ENCODE measurements around the gene PJVK. TPM values are rescaled to one million over a fixed set of nuclear protein-coding genes. Genes with fewer than 3 reads are reported as not detected.
"Not testable (repeated sequence)": the region's sequence is repeated elsewhere in the genome, so short reads cannot be mapped to it uniquely, and the experiment has no call there.

PJVK gene
- total and polyA plus RNA-seq, 2 donors (not counting 3 experiments of a cell fraction or from before 2014, with no cell fraction given): 1.3 to 1.4 TPM

DNA sequence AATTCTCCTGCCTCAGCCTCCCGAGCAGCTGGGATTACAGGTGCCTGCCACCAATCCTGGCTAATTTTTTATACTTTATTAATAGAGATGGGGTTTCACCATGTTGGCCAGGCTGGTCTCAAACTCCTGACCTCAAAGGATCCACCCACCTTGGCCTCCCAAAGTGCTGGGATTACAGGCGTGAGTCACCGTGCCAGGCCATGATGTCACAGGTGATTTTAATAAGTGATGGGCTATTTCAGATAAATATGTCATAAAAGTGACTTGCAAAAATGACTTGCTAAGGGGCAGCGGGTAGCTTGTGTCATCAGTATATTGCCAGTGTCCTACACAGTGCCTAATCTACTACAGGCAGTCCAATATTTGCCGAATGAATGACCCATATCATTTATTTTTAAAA, 20.1 kb downstream of the PJVK start:
- H3K9me1 ChIP-seq (replicated peaks; ENCODE audit: control insufficient read depth, extremely low read depth, insufficient read depth, low read length); H3K9ac ChIP-seq (replicated peaks; ENCODE audit: extremely low read depth, insufficient read depth, low read length); H3K9me3 ChIP-seq (replicated peaks; ENCODE audit: control insufficient read depth, insufficient read depth, low read length); H3K4me1 ChIP-seq (ENCODE audit: control insufficient read depth, extremely low read depth, insufficient read depth, low read length); FAIRE-seq; BruUV-seq (replicated peaks); H3K36me3 ChIP-seq (ENCODE audit: control insufficient read depth in 2 of 2, extremely low read depth in 1 of 2, insufficient read depth in 2 of 2, low read length in 2 of 2); H3K4me3 ChIP-seq (replicated peaks in 1 of 3; ENCODE audit: insufficient read depth in 1 of 3, low read depth in 1 of 3, low read length in 3 of 3); dilution Hi-C loops (cut with MboI; ENCODE audit: extremely low pct_ligation_motif_present, low sequenced_read_pairs); DNase-seq (ENCODE audit: low read depth, low spot score); intact Hi-C loops (cut with micrococcal nuclease); H2AFZ ChIP-seq (ENCODE audit: low read depth, low read length); H3K27ac ChIP-seq (ENCODE audit: insufficient read depth, low read depth, low read length); H3K27me3 ChIP-seq (ENCODE audit: control insufficient read depth in 2 of 2, insufficient read depth in 2 of 2, low read length in 2 of 2); POLR2A ChIA-PET; H4K20me1 ChIP-seq (replicated peaks; ENCODE audit: control insufficient read depth, extremely low read depth, insufficient read depth, low read length); H3K79me2 ChIP-seq (ENCODE audit: control insufficient read depth, insufficient read depth, low read length); H3K4me2 ChIP-seq (ENCODE audit: insufficient read depth, low read length): not testable (repeated sequence)
- CTCF ChIA-PET: interaction anchor here (0.7 kb wide), 1 partner anchor 57 kb away, joined by 3 read pairs; no protein-coding TSS in a partner anchor

DNA sequence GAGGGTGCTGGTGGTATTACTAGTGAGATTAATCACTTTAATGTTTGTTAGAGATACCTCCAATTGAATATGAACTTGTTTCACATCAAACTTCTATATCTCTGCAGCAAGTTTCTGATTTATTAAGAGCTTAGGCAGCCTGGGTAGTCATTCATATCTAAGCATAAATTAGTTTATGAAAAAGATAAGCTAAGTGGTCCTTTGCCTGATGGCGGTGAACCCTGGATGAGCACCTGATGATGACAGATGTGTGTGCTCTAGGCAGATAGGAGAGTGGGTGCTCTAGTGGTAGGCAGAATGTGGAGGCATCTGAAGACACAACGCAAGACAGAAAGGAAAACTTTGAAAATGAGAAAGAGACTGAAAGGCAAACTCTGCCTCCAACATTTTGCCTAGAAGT, 22.2 kb downstream of the PJVK start:
- BruUV-seq (replicated peaks): no TSS peak
- H3K27ac ChIP-seq (ENCODE audit: insufficient read depth, low read depth, low read length): no peak overlapping the region
- H3K4me3 ChIP-seq (replicated peaks in 1 of 3; ENCODE audit: insufficient read depth in 1 of 3, low read depth in 1 of 3, low read length in 3 of 3): no peak overlapping the region
- FAIRE-seq (no peak), DNase-seq (ENCODE audit: low read depth, low spot score) (no peak)
- dilution Hi-C loops (cut with MboI; ENCODE audit: extremely low pct_ligation_motif_present, low sequenced_read_pairs): no loop called here
- no peaks in the 10 kb centered on the region for H3K9me1 ChIP-seq (replicated peaks; ENCODE audit: control insufficient read depth, extremely low read depth, insufficient read depth, low read length)
- H4K20me1 ChIP-seq (replicated peaks; ENCODE audit: control insufficient read depth, extremely low read depth, insufficient read depth, low read length): no peaks in the 10 kb centered on the region
- no peaks in the 10 kb centered on the region for H3K27me3 ChIP-seq (ENCODE audit: control insufficient read depth in 2 of 2, insufficient read depth in 2 of 2, low read length in 2 of 2)
- H2AFZ ChIP-seq (ENCODE audit: low read depth, low read length): no peak overlapping the region
- peaks cover 8% of the 10 kb centered on the region for H3K4me1 ChIP-seq (ENCODE audit: control insufficient read depth, extremely low read depth, insufficient read depth, low read length)
- H3K9me3 ChIP-seq (replicated peaks; ENCODE audit: control insufficient read depth, insufficient read depth, low read length): no peaks in the 10 kb centered on the region
- CTCF ChIA-PET: interaction anchor here (1.6 kb wide), 1 partner anchor 361 kb away, joined by 3 read pairs; the partner anchor contains the start of gene RBM45
- POLR2A ChIA-PET: no interaction called here
- no peaks in the 10 kb centered on the region for H3K36me3 ChIP-seq (ENCODE audit: control insufficient read depth in 2 of 2, extremely low read depth in 1 of 2, insufficient read depth in 2 of 2, low read length in 2 of 2)
- H3K79me2 ChIP-seq (ENCODE audit: control insufficient read depth, insufficient read depth, low read length): peaks cover 4% of the 10 kb centered on the region
- intact Hi-C loops (cut with micrococcal nuclease): no loop called here
- TF ChIP-seq MYC (IDR thresholded peaks at IDR 0.05; ENCODE audit: low read depth, low read length) (no peak), POLR2A (IDR thresholded peaks at IDR 0.05; ENCODE audit: low read depth, low read length) (no peak), FOS (IDR thresholded peaks at IDR 0.05; ENCODE audit: borderline replicate concordance, insufficient read depth, low read length) (no peak), EZH2 (IDR thresholded peaks at IDR 0.05; ENCODE audit: borderline replicate concordance, low read depth, low read length, severe bottlenecking) (no peak), POLR2AphosphoS5 (IDR thresholded peaks at IDR 0.05; ENCODE audit: insufficient read depth, low read depth, low read length) (no peak), JUN (IDR thresholded peaks at IDR 0.05; ENCODE audit: borderline replicate concordance, insufficient read depth, insufficient read length, low read depth) (no peak), GATA2 (IDR thresholded peaks at IDR 0.05; ENCODE audit: insufficient read depth, insufficient read length, low read depth, low read length) (no peak)
- TF ChIP-seq, protein P1, sequence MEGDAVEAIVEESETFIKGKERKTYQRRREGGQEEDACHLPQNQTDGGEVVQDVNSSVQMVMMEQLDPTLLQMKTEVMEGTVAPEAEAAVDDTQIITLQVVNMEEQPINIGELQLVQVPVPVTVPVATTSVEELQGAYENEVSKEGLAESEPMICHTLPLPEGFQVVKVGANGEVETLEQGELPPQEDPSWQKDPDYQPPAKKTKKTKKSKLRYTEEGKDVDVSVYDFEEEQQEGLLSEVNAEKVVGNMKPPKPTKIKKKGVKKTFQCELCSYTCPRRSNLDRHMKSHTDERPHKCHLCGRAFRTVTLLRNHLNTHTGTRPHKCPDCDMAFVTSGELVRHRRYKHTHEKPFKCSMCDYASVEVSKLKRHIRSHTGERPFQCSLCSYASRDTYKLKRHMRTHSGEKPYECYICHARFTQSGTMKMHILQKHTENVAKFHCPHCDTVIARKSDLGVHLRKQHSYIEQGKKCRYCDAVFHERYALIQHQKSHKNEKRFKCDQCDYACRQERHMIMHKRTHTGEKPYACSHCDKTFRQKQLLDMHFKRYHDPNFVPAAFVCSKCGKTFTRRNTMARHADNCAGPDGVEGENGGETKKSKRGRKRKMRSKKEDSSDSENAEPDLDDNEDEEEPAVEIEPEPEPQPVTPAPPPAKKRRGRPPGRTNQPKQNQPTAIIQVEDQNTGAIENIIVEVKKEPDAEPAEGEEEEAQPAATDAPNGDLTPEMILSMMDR (IDR thresholded peaks at IDR 0.05; ENCODE audit: extremely low read depth in 1 of 2, insufficient read depth in 1 of 2, low read depth in 1 of 2, low read length in 2 of 2): no peak
- TF ChIP-seq, protein P2, sequence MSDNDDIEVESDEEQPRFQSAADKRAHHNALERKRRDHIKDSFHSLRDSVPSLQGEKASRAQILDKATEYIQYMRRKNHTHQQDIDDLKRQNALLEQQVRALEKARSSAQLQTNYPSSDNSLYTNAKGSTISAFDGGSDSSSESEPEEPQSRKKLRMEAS (IDR thresholded peaks at IDR 0.05; ENCODE audit: insufficient read depth, insufficient read length): no peak
- no peak overlapping the region for H3K4me2 ChIP-seq (ENCODE audit: insufficient read depth, low read length)
- no peak overlapping the region for H3K9ac ChIP-seq (replicated peaks; ENCODE audit: extremely low read depth, insufficient read depth, low read length)
